Panc1 (cell line): Measurements from ENCODE around the gene SH3GLB2. TPM values are rescaled to one million over a fixed set of nuclear protein-coding genes. Genes with fewer than 3 reads are reported as not detected.

Experiments
- ATAC-seq: fragments of 200-7000 bp; cut with Tn5 transposase; 2 replicates; pipeline ENCODE4 v1.9.1; 2020; ENCODE audit warnings: mild to moderate bottlenecking, moderate library complexity
- BruUV-seq: library from RNA; stranded (reverse); fragments of 400-500 nt; replicated peaks from 2 replicates; lab custom pipeline; 2021; lab: Mats Ljungman, UMichigan
- CTCF ChIA-PET: fragments of 300-600 bp; sonication (Branson Sonifier 250); formaldehyde crosslinking; loops from one replicate; lab custom pipeline; 2022; ENCODE audit warnings: antibody characterized with exemption; lab: Charles Lee
- POLR2A ChIA-PET: fragments of 300-600 bp; sonication (Branson Sonifier 250); formaldehyde crosslinking; loops from one replicate; lab custom pipeline; 2022; ENCODE audit warnings: antibody characterized with exemption; lab: Charles Lee
- DNase-seq: peaks from one replicate; pipeline ENCODE4 v3.0.0-alpha.2; 2010; ENCODE audit warnings: low read depth, low spot score
- H3K27ac ChIP-seq: 2 replicates; pipeline ENCODE4 v1.5.1; 2011; ENCODE audit warnings: mild to moderate bottlenecking, low read length, inconsistent platforms
- H3K27me3 ChIP-seq: fragments of 200-500 bp; sonication (Bioruptor generic); 2 replicates; pipeline ENCODE4 v1.6.0; 2014; ENCODE audit warnings: low read length, inconsistent platforms; ENCODE audit not compliant: control insufficient read depth, insufficient read depth
- H3K36me3 ChIP-seq: fragments of 200-500 bp; sonication (Bioruptor generic); 2 replicates; pipeline ENCODE4 v1.5.1; 2014; ENCODE audit warnings: inconsistent platforms, mild to moderate bottlenecking, low read length, moderate library complexity; ENCODE audit not compliant: control insufficient read depth, insufficient read depth
- H3K4me1 ChIP-seq: 2 replicates; pipeline ENCODE4 v1.5.1; 2011; ENCODE audit warnings: inconsistent platforms, mild to moderate bottlenecking, low read length, moderate library complexity; ENCODE audit not compliant: control insufficient read depth, insufficient read depth
- H3K4me3 ChIP-seq, 2 experiments: 2 replicates each; pipeline ENCODE4 v1.5.1; 2011 to 2012; ENCODE audit warnings: low read depth in 2 of 2, low read length in 2 of 2, mild to moderate bottlenecking in 2 of 2, inconsistent platforms in 1 of 2, moderate library complexity in 1 of 2
- H3K9me3 ChIP-seq: fragments of 200-500 bp; sonication (Bioruptor generic); 2 replicates; pipeline ENCODE4 v1.5.1; 2014; ENCODE audit warnings: low read depth, mild to moderate bottlenecking, inconsistent platforms, low read length, moderate library complexity; ENCODE audit not compliant: control insufficient read depth, insufficient read depth
- POLR2AphosphoS5 ChIP-seq: IDR thresholded peaks from 2 replicates; pipeline ENCODE4 v1.6.1; 2012; ENCODE audit warnings: mild to moderate bottlenecking, low read depth, low read length, moderate library complexity
- SIN3A ChIP-seq: IDR thresholded peaks from 2 replicates; pipeline ENCODE4 v1.6.1; 2012; ENCODE audit warnings: low read depth, mild to moderate bottlenecking, low read length, moderate library complexity, borderline replicate concordance; ENCODE audit not compliant: insufficient read depth
- TCF7L2 ChIP-seq: IDR thresholded peaks from 2 replicates; pipeline ENCODE4 v1.6.1; 2011; ENCODE audit warnings: mild to moderate bottlenecking, low read depth, low read length, inconsistent platforms
- in situ Hi-C: cut with HindIII; loops from 2 replicates; pipeline ENCODE4 v1.10.0; 2016; ENCODE audit warnings: low sequenced_read_pairs, low pct_unique_long_range_greater_than_20kb
- intact Hi-C: fragments of 100-400 bp; cut with micrococcal nuclease; formaldehyde crosslinking; loops from one replicate; pipeline ENCODE4 v1.10.0; 2022; ENCODE audit not compliant: unreplicated experiment
- total RNA-seq: library from RNA; stranded (reverse); gene quantifications from one replicate; pipeline ENCODE4 v1.2.1, GENCODE V29; 2021; ENCODE audit not compliant: unreplicated experiment
- TF ChIP-seq, protein P1 (sequence below), 2 experiments: IDR thresholded peaks; 2 replicates each; pipeline ENCODE4 v1.6.1; 2011 to 2012; ENCODE audit warnings: low read depth in 2 of 2, control low read depth in 1 of 2, low read length in 1 of 2, mild to moderate bottlenecking in 1 of 2, moderate library complexity in 1 of 2; ENCODE audit not compliant: insufficient read depth in 1 of 2
- TF ChIP-seq, protein P2 (sequence below): fragments of 450-650 bp; IDR thresholded peaks from 2 replicates; pipeline ENCODE4 v1.5.1; 2017; ENCODE audit warnings: mild to moderate bottlenecking

Gene SH3GLB2
- total RNA-seq, 1 experiment from 2014 or later: 68.3 TPM

DNA sequence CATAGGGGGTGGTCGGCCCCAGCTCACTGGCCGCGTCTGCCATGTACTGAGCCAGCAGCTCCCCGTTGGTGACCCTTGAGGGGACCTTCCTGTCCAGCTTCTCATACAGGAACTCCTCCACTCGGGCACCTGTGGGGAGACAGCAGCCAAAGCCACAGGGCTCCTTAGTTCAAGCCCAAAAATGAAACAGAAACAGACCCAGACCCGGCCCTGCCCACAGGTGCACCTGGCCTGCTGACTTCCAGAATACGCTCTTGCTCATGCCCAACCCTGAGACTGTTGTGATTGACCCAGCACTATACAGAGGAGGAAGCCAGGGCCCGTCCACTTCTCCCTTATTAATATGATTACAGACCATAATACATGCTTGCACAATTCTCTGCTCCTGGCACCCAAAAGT, 7.0 kb downstream of the SH3GLB2 start:
- no TSS peak for BruUV-seq
- Histone ChIP-seq H3K4me1 (peaks cover 16% of the 10 kb centered on the region), H3K4me3 (no peak overlapping the region), H3K27ac (no peak overlapping the region), H3K9me3 (no peaks in the 10 kb centered on the region), H3K27me3 (no peaks in the 10 kb centered on the region), H3K36me3 (no peaks in the 10 kb centered on the region)
- intact Hi-C loops (no loop called here), in situ Hi-C loops (no loop called here)
- POLR2A ChIA-PET: no interaction called here
- CTCF ChIA-PET: no interaction called here
- DNase-seq (no peak), ATAC-seq (no peak)
- TF ChIP-seq TCF7L2: no peak
- TF ChIP-seq, protein P1, sequence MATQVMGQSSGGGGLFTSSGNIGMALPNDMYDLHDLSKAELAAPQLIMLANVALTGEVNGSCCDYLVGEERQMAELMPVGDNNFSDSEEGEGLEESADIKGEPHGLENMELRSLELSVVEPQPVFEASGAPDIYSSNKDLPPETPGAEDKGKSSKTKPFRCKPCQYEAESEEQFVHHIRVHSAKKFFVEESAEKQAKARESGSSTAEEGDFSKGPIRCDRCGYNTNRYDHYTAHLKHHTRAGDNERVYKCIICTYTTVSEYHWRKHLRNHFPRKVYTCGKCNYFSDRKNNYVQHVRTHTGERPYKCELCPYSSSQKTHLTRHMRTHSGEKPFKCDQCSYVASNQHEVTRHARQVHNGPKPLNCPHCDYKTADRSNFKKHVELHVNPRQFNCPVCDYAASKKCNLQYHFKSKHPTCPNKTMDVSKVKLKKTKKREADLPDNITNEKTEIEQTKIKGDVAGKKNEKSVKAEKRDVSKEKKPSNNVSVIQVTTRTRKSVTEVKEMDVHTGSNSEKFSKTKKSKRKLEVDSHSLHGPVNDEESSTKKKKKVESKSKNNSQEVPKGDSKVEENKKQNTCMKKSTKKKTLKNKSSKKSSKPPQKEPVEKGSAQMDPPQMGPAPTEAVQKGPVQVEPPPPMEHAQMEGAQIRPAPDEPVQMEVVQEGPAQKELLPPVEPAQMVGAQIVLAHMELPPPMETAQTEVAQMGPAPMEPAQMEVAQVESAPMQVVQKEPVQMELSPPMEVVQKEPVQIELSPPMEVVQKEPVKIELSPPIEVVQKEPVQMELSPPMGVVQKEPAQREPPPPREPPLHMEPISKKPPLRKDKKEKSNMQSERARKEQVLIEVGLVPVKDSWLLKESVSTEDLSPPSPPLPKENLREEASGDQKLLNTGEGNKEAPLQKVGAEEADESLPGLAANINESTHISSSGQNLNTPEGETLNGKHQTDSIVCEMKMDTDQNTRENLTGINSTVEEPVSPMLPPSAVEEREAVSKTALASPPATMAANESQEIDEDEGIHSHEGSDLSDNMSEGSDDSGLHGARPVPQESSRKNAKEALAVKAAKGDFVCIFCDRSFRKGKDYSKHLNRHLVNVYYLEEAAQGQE (IDR thresholded peaks at IDR 0.05; ENCODE audit: insufficient read depth in 1 of 2, low read depth in 2 of 2, low read length in 1 of 2): no peak

DNA sequence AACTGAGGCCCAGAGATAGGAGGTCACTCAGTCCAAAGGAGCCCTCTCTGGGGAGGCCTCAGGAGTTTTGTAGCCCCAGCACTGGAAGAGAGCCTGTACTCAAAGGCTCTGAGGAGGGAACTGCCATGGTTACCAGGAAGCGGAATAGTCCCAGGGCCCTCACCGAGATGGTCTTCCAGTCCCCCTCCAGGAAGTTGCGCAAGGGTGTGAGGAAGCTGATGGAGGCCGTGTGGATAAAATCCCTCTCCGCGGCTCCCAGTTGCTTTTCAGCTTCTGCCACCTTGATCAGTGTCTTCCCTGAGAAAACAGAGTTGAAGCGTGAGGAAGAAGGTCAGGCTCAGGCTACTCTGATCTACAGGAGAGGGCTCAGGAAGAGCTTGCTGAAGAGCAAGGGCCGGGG, 13.5 kb downstream of the SH3GLB2 start:
- POLR2A ChIA-PET: no interaction called here
- CTCF ChIA-PET: interaction anchor here (0.5 kb wide), 1 partner anchor 13 kb away, joined by 3 read pairs; the partner anchor contains the start of gene SH3GLB2
- Histone ChIP-seq H3K27ac (no peak overlapping the region), H3K9me3 (no peaks in the 10 kb centered on the region), H3K36me3 (no peaks in the 10 kb centered on the region), H3K4me3 (no peak overlapping the region), H3K4me1 (no peaks in the 10 kb centered on the region), H3K27me3 (no peaks in the 10 kb centered on the region)
- intact Hi-C loops (no loop called here), in situ Hi-C loops (no loop called here)
- DNase-seq (no peak), ATAC-seq (no peak)
- TF ChIP-seq, protein P2, sequence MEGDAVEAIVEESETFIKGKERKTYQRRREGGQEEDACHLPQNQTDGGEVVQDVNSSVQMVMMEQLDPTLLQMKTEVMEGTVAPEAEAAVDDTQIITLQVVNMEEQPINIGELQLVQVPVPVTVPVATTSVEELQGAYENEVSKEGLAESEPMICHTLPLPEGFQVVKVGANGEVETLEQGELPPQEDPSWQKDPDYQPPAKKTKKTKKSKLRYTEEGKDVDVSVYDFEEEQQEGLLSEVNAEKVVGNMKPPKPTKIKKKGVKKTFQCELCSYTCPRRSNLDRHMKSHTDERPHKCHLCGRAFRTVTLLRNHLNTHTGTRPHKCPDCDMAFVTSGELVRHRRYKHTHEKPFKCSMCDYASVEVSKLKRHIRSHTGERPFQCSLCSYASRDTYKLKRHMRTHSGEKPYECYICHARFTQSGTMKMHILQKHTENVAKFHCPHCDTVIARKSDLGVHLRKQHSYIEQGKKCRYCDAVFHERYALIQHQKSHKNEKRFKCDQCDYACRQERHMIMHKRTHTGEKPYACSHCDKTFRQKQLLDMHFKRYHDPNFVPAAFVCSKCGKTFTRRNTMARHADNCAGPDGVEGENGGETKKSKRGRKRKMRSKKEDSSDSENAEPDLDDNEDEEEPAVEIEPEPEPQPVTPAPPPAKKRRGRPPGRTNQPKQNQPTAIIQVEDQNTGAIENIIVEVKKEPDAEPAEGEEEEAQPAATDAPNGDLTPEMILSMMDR: no peak
- TF ChIP-seq SIN3A (no peak), POLR2AphosphoS5 (no peak), TCF7L2 (no peak)
- TF ChIP-seq, protein P1 (IDR thresholded peaks at IDR 0.05; ENCODE audit: insufficient read depth in 1 of 2, low read depth in 2 of 2, low read length in 1 of 2): no peak
- BruUV-seq: no TSS peak
